ENCODE results near the gene MTUS2. TPM values are rescaled to one million over a fixed set of nuclear protein-coding genes. Genes with fewer than 3 reads are reported as not detected.

Gene MTUS2
- polyA plus RNA-seq, 1 donor from 2014 or later: 4.4 TPM

GRCh38 chr13:29482504-29482903, 662.4 kb downstream of the MTUS2 start:
- no peaks in the 10 kb centered on the region for H3K79me2 ChIP-seq (replicated peaks; ENCODE audit: insufficient read depth, low read length)
- TF ChIP-seq SMC3 (conservative IDR thresholded peaks at IDR 0.05; ENCODE audit: poor library complexity) (no peak), CTCF (IDR thresholded peaks at IDR 0.05; ENCODE audit: poor library complexity, severe bottlenecking) (no peak), RAD21 (conservative IDR thresholded peaks at IDR 0.05) (no peak), TAF1 (IDR thresholded peaks at IDR 0.05; ENCODE audit: low read depth) (no peak), REST (IDR thresholded peaks at IDR 0.05; ENCODE audit: borderline replicate concordance) (no peak), MXI1 (conservative IDR thresholded peaks at IDR 0.05; ENCODE audit: poor library complexity, severe bottlenecking) (no peak), POLR2AphosphoS5 (IDR thresholded peaks at IDR 0.05) (peak; percentile 28), EP300 (conservative IDR thresholded peaks at IDR 0.05; ENCODE audit: poor library complexity, severe bottlenecking) (peak; percentile 74), EZH2 (IDR thresholded peaks at IDR 0.05; ENCODE audit: borderline replicate concordance, insufficient read depth, low read length, poor library complexity, severe bottlenecking) (no peak)
- H3F3A ChIP-seq (ENCODE audit: insufficient read depth, low read length, poor library complexity, severe bottlenecking): no peaks in the 10 kb centered on the region
- no peak overlapping the region for H2AFZ ChIP-seq (ENCODE audit: low read depth, low read length)
- no peaks in the 10 kb centered on the region for H3K9me3 ChIP-seq (ENCODE audit: low read length)
- no peak overlapping the region for H3K4me3 ChIP-seq (ENCODE audit: low read length)
- H3K27me3 ChIP-seq (ENCODE audit: insufficient read depth, low read depth, low read length): no peaks in the 10 kb centered on the region
- no peak overlapping the region for H3K9ac ChIP-seq (ENCODE audit: low read length)
- no peaks in the 10 kb centered on the region for H3K9me2 ChIP-seq (ENCODE audit: insufficient read depth, low read length)
- H3K4me2 ChIP-seq (ENCODE audit: low read length): no peak overlapping the region
- H3K36me3 ChIP-seq (ENCODE audit: insufficient read depth, low read length): no peaks in the 10 kb centered on the region
- H3K27ac ChIP-seq (ENCODE audit: low read length): peak overlapping the region; percentile 46
- H4K20me1 ChIP-seq (ENCODE audit: insufficient read depth): no peaks in the 10 kb centered on the region

- Histone ChIP-seq H3K4me2 (ENCODE audit: low read length) (no peak overlapping the region), H3K27me3 (ENCODE audit: insufficient read depth, low read depth, low read length) (no peaks in the 10 kb centered on the region), H4K20me1 (ENCODE audit: insufficient read depth) (no peaks in the 10 kb centered on the region), H3K79me2 (replicated peaks; ENCODE audit: insufficient read depth, low read length) (no peaks in the 10 kb centered on the region), H3F3A (ENCODE audit: insufficient read depth, low read length, poor library complexity, severe bottlenecking) (no peaks in the 10 kb centered on the region), H2AFZ (ENCODE audit: low read depth, low read length) (no peak overlapping the region), H3K9ac (ENCODE audit: low read length) (peak overlapping the region; percentile 8), H3K9me3 (ENCODE audit: low read length) (no peaks in the 10 kb centered on the region), H3K9me2 (ENCODE audit: insufficient read depth, low read length) (no peaks in the 10 kb centered on the region), H3K4me3 (ENCODE audit: low read length) (no peak overlapping the region), H3K27ac (ENCODE audit: low read length) (peak overlapping the region; percentile 46), H3K36me3 (ENCODE audit: insufficient read depth, low read length) (no peaks in the 10 kb centered on the region)
- TF ChIP-seq EZH2 (IDR thresholded peaks at IDR 0.05; ENCODE audit: borderline replicate concordance, insufficient read depth, low read length, poor library complexity, severe bottlenecking) (no peak), CTCF (IDR thresholded peaks at IDR 0.05; ENCODE audit: poor library complexity, severe bottlenecking) (no peak), EP300 (conservative IDR thresholded peaks at IDR 0.05; ENCODE audit: poor library complexity, severe bottlenecking) (no peak), RAD21 (conservative IDR thresholded peaks at IDR 0.05) (no peak), REST (IDR thresholded peaks at IDR 0.05; ENCODE audit: borderline replicate concordance) (no peak), SMC3 (conservative IDR thresholded peaks at IDR 0.05; ENCODE audit: poor library complexity) (no peak), TAF1 (IDR thresholded peaks at IDR 0.05; ENCODE audit: low read depth) (no peak), POLR2AphosphoS5 (IDR thresholded peaks at IDR 0.05) (no peak), MXI1 (conservative IDR thresholded peaks at IDR 0.05; ENCODE audit: poor library complexity, severe bottlenecking) (no peak)
Observed at GRCh38 chr13:29483211-29483610, 663.1 kb downstream of the MTUS2 start.

Measured in neural cell (in vitro differentiated cells).